Ovary (tissue), 9 donors: ENCODE results near the gene DLG1. TPM values are rescaled to one million over a fixed set of nuclear protein-coding genes. Genes with fewer than 3 reads are reported as not detected.
A peak's percentile ranks its signal among the peaks of the same experiment; 100 is the strongest.

ENCODE experiments used
- DNase-seq, 5 donors: peaks; one replicate each; pipeline ENCODE4 v3.0.0-alpha.2; 2019 to 2020
- H3K27ac ChIP-seq, 2 donors: fragments of 200-600 bp; one replicate each; pipeline versions ENCODE4 v1.5.1 to v1.8.0; 2019 to 2022
- H3K27me3 ChIP-seq: fragments of 200-600 bp; one replicate; pipeline ENCODE4 v1.8.0; 2022
- H3K36me3 ChIP-seq: fragments of 200-600 bp; sonication (generic); one replicate; pipeline ENCODE4 v1.5.1; 2019
- H3K4me1 ChIP-seq: one replicate; pipeline ENCODE4 v1.8.1; 2013; ENCODE audit warnings: mild to moderate bottlenecking, moderate library complexity; ENCODE audit not compliant: insufficient read depth
- H3K4me3 ChIP-seq: fragments of 200-600 bp; sonication (generic); one replicate; pipeline ENCODE4 v1.5.1; 2017
- H3K9me3 ChIP-seq, 2 donors: fragments of 200-600 bp in 1 of 2; sonication (generic) in 1 of 2; one replicate each; pipeline versions ENCODE4 v1.5.1 to v1.8.1; 2013 to 2019; ENCODE audit warnings: mild to moderate bottlenecking in 1 of 2, moderate library complexity in 1 of 2
- CTCF ChIP-seq, 3 donors: fragments of 450-650 bp in 2 of 3; fragments of 200-600 bp in 1 of 3; IDR thresholded peaks; one replicate each; pipeline versions ENCODE4 v1.5.1 to v1.8.0; 2016 to 2022; ENCODE audit warnings: antibody characterized with exemption in 3 of 3, mild to moderate bottlenecking in 1 of 3
- EP300 ChIP-seq: sonication (generic); formaldehyde crosslinking; IDR thresholded peaks from one replicate; pipeline ENCODE4 v1.6.1; 2017; ENCODE audit warnings: antibody characterized with exemption
- POLR2A ChIP-seq: fragments of 450-650 bp; IDR thresholded peaks from one replicate; pipeline ENCODE4 v1.6.1; 2017; ENCODE audit warnings: antibody characterized with exemption, mild to moderate bottlenecking, moderate library complexity
- WGBS, 3 donors: extraction: QIAGEN DNeasy Blood & Tissue Kit in 1 of 3; methylation state at CpG; one replicate each; pipeline versions ENCODE4 v1.1.5 to v1.1.7; 2013 to 2017; 5-methylcytosine and 5-hydroxymethylcytosine counted together
- intact Hi-C, 4 donors: fragments of 100-400 bp; cut with DNase I; formaldehyde crosslinking; loops; one replicate each; pipeline versions ENCODE4 v1.11.0 to v1.15.1; 2022 to 2023
- polyA plus RNA-seq, 2 donors: library from polyadenylated mRNA; stranded (reverse); fragments of 200-250 nt in 1 of 2; fragments of 350-450 nt in 1 of 2; fragmentation: Illumina TruSeq in 1 of 2; extraction: RNeasy Lipid Tissue Mini Kit (QIAGEN cat#74804) in 1 of 2; gene quantifications; one replicate each; pipeline ENCODE4 v1.2.3, GENCODE V29; 2013 to 2014
- total RNA-seq, 7 donors: library from RNA; depleted of rRNA in 2 of 7; stranded (reverse); fragments of >200 nt in 2 of 7; fragmentation: NEBNext Ultra II Directional in 3 of 7; extraction: Animal tissue kit (Norgen Biotek cat#: 25700) in 3 of 7; gene quantifications; one replicate each; pipeline versions ENCODE4 v1.1.0 to v1.2.4, GENCODE V29; 2016 to 2023
- donor health status: DM: no; HTN: no; CAD: no; lungs with moderate emphysema.
- donor health status: DM: no; HTN: no; CAD: no.
- donor health status: Bipolar disorder and iron deficiency.
- donor health status: DM: yes; HTN: yes; CAD: no.
- donor health status: DM: no; HTN: no; CAD: no.
- donor health status: DM: yes; HTN: yes; CAD: no.

The DLG1 gene
- total and polyA plus RNA-seq, 9 donors, result 20.5 to 99.1 (median 62.5) TPM

DNA sequence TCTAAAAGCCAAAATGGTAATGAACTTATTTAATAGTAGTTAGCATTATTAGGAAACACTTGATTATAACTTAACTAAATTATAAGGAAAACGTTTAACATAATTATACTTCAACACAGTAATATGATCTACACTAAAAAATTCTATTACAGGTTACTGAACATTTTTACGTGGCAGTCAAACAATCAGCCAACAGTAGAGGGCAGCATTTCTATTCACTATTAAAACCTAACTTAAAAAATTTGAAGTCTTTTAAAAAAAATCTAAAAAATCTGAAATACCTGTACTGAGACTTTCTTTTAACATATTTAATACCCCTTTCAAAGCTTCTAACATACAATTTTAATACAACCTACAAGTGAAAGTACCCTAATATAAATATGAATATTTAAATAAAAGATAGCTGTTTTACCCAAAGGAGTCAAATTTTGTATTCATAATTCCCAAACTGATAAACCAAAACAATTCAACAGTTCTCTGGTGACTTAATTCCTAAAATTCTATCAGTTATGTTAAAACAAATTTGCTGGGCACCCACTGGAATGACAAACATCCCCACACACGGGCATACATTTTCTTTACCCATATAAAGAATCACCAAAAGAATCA, 41.5 kb downstream of the DLG1 start:
- Histone ChIP-seq H3K27ac (no peak overlapping the region), H3K36me3 (no peaks in the 10 kb centered on the region), H3K4me1 (peaks cover 2% of the 10 kb centered on the region), H3K27me3 (no peaks in the 10 kb centered on the region), H3K4me3 (no peak overlapping the region), H3K9me3 (no peaks in the 10 kb centered on the region)
- intact Hi-C loops, result loop anchor here in 3 of 4 donors (2.0 to 5.0 kb wide), 3 partner anchors 250 to 255 kb away; no protein-coding TSS in a partner anchor
- no peak for TF ChIP-seq POLR2A
- TF ChIP-seq CTCF (IDR thresholded peaks at IDR 0.05), result peak; percentile 34 to 58 (median 49)
- no peak for TF ChIP-seq EP300
- WGBS, 3 donors, result 8 to 17% (median 10%) methylated on average over 3 of the region's 3 CpGs
- peak in 1 of 5 donors; percentile 38 for DNase-seq

- WGBS, 3 donors, result 84 to 87% (median 86%) methylated on average over 4 of the region's 4 CpGs
- TF ChIP-seq EP300 (no peak), POLR2A (no peak), CTCF (IDR thresholded peaks at IDR 0.05) (no peak)
- DNase-seq, result no peak
- Histone ChIP-seq H3K9me3 (no peaks in the 10 kb centered on the region), H3K27me3 (no peaks in the 10 kb centered on the region), H3K27ac (no peak overlapping the region), H3K4me3 (no peak overlapping the region), H3K4me1 (peaks cover 1% of the 10 kb centered on the region), H3K36me3 (no peaks in the 10 kb centered on the region)
- intact Hi-C loops, result loop anchor here in 3 of 4 donors (2.0 to 5.0 kb wide), 3 partner anchors 251 to 256 kb away; no protein-coding TSS in a partner anchor
Observed at GRCh38 chr3:197256104-197256503, 42.3 kb downstream of the DLG1 start.

DNA sequence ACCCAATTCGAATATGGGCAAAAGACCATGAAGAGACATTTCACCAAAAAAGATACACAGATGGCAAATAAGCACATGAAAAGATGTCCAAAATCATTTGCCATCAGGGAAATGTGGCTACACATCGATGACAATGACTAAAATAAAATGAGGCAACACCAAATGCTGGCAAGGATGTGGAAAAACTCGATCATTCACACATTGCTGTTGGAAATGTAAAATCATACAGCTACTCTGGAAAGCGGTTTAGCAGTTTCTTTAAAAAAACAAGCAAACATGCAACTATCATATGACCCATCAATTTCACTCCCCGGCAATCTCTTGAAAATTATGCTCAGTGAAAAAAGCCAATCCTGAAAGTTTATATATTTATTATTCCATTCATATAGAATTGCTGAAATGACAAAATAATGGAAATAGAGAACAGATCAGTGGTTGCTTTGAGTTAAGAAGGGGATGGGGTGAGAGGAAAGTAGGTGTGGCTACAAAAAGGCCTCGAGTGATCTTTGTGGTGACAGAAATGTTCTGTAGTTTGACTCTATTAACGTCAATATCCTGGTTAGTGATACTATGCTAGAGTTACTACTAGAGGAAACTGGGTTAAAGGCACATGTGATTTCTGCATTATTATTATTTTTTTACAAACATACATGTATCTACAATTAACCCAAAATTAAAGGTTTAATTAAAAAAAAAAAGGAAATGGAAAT, 45.0 kb downstream of the DLG1 start:
- DNase-seq, result no peak
- intact Hi-C loops, result no loop called here
- no peaks in the 10 kb centered on the region for H3K27me3 ChIP-seq
- peaks cover 0 to 4% of the 10 kb centered on the region in 2 donors for H3K9me3 ChIP-seq
- no peak overlapping the region for H3K4me3 ChIP-seq
- 82 to 88% (median 84%) methylated on average over 7 of the region's 7 CpGs for WGBS, 3 donors
- TF ChIP-seq EP300 (no peak), CTCF (IDR thresholded peaks at IDR 0.05) (no peak), POLR2A (no peak)
- peaks cover 1% of the 10 kb centered on the region for H3K4me1 ChIP-seq
- no peaks in the 10 kb centered on the region for H3K36me3 ChIP-seq
- no peak overlapping the region for H3K27ac ChIP-seq

DNA sequence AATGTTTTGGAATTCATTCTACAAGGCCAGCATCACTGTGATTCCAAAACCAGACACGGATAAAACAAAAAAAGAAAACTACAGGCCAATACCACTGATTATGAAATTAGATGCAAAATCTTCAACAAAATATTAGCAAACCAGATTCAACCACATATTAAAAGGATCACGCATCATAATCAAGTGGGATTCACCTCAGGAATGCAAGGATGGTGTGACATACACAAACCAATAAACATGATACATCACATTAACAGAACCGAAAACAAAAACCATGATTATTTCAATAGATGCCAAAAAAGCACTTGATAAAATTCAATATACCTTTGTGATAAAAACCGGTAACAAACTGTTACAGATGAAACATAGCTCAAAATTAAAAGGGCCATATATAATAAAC, 48.9 kb downstream of the DLG1 start:
- H3K27ac ChIP-seq, result no peak overlapping the region
- TF ChIP-seq EP300 (no peak), POLR2A (no peak), CTCF (IDR thresholded peaks at IDR 0.05) (no peak)
- H3K4me3 ChIP-seq, result no peak overlapping the region
- peaks cover 0 to 4% of the 10 kb centered on the region in 2 donors for H3K9me3 ChIP-seq
- no peaks in the 10 kb centered on the region for H3K36me3 ChIP-seq
- intact Hi-C loops, result no loop called here
- no peaks in the 10 kb centered on the region for H3K4me1 ChIP-seq
- DNase-seq, result no peak
- WGBS, 3 donors, result 84 to 98% (median 85%) methylated on average over 4 of the region's 4 CpGs
- no peaks in the 10 kb centered on the region for H3K27me3 ChIP-seq
